Activated effector memory CD4-positive, alpha-beta T cell treated with Interleukin-2 at 50 U/mL for 16 hours (primary cell): Measurements from ENCODE around the gene SLC13A5.
"Not testable (repeated sequence)": the region's sequence is repeated elsewhere in the genome, so short reads cannot be mapped to it uniquely, and the experiment has no call there.

ENCODE experiments used
- DNase-seq: peaks from one replicate; pipeline ENCODE4 v3.0.0-alpha.2; 2020

The SLC13A5 gene

GRCh38 chr17:6710317-6710716, 2.9 kb downstream of the SLC13A5 start:
- DNase-seq = no peak

DNA sequence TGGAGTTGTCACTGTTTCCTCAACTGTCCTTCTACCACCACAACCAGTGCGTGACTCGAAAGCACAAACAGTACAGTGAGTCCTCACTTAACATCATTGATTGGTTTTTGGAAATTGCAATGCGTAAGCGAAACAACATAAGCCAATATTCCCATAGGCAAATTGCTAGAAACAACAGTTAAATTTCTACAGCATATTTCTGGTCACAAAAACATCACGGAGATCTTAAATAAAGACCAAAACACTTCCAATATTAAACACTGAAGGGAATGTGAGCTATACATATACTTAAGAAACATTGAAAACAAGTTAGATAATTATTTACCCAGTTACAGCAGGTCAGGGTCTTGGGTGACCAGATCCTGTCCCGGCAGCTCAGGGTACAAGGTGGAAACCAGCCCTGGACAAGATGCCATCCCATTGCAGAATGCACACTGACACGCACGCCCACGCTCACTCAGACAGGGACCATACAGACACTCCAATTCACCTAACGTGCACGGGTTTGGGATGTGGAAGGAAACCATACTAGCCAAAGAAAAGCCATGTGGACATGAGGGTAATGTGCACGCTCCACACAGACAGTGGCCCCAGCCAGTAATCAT, 4.7 kb downstream of the SLC13A5 start:
- DNase-seq = no peak

- DNase-seq = no peak
Observed at GRCh38 chr17:6706996-6707395, 6.2 kb downstream of the SLC13A5 start.

DNA sequence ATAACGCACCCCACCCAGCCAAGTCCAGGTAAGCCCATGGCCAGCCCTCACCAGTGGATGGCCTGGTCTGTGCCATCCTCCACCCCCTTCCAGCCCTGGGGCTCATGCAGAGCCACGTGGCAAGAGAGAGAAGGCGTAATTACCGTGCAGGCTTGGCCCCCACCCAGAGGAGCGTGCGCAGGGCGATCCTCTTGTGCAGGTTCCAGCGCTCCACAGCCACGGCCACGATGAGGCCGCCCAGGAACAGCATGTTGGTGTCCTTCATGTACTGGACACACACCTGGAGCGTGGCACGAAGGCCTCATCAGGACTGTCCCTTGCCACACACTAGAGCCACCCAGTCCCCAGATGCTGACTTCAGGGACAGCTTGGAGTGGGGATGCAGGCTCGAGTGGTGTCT, 6.7 kb downstream of the SLC13A5 start:
- DNase-seq = no peak

GRCh38 chr17:6704470-6705052, 8.6 kb downstream of the SLC13A5 start:
- no peak for DNase-seq

GRCh38 chr17:6703751-6704150, 9.4 kb downstream of the SLC13A5 start:
- DNase-seq = no peak

- no peak for DNase-seq
Observed at GRCh38 chr17:6702567-6703215, 10.5 kb downstream of the SLC13A5 start.

GRCh38 chr17:6701719-6702118, 11.4 kb downstream of the SLC13A5 start:
- no peak for DNase-seq

- no peak for DNase-seq
Observed at GRCh38 chr17:6700948-6701307, 12.2 kb downstream of the SLC13A5 start.

GRCh38 chr17:6699997-6700947, 12.9 kb downstream of the SLC13A5 start:
- no peak for DNase-seq

DNA sequence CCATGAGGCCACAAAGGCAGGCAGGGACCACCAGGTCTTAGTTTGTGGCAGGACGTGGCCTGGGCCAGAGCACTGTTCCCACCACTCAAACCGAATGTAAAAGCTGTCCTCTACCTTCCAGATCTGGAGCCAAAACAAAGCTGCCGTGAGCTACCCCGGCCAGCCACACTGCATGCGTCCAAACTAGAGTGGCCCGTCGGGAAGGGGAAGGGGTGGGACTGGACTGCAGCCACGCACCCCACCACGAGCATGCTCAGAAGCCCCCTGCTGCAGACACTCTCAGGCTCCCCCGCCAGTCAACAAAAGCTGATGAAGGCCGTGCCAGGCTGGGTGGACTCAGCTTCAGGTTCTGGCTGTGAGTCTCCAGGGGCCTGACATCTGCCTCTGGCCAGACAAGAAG, 15.2 kb downstream of the SLC13A5 start:
- DNase-seq = no peak

DNA sequence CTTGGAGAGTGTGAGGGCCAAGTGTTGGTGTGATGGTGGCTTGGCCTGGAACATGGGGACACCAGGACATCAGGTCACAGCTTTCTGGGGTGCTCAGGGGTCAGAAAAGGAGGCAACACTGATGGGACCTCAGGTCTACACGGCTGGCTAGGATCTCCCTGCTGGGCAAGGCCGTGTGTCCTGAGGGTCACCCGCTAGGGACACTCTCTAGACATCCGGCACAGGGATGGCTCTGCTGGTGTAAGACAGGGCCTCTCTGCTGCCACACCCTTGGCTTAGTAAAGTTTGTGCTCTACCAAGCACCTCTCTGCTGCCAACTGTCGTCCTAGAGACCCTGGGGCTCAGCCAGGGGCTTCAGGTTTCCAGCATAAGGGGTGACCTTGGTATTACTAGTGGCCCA, 16.3 kb downstream of the SLC13A5 start:
- DNase-seq = no peak

GRCh38 chr17:6695565-6695964, 17.6 kb downstream of the SLC13A5 start:
- no peak for DNase-seq

DNA sequence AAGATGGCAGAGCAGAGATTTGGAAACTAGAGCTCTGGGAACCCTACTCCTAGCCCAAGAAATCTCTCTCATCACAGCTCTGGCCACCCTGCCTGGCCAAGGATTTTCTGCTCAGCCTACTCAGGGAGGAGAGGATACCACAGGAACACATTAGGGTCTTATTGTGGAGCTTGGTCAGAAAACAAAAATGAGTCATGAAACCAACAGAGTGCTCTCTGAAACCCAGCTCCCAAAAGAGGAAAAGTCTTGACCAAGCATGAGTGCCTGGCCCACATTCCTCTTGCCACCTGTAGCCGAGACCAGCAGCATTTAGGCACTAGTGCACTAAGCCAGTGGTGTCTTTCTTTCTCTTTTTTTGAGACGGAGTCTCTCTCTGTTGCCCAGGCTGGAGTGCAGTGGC, 18.1 kb downstream of the SLC13A5 start:
- DNase-seq = no peak

GRCh38 chr17:6691958-6692357, 21.2 kb downstream of the SLC13A5 start:
- DNase-seq = not testable (repeated sequence)

DNA sequence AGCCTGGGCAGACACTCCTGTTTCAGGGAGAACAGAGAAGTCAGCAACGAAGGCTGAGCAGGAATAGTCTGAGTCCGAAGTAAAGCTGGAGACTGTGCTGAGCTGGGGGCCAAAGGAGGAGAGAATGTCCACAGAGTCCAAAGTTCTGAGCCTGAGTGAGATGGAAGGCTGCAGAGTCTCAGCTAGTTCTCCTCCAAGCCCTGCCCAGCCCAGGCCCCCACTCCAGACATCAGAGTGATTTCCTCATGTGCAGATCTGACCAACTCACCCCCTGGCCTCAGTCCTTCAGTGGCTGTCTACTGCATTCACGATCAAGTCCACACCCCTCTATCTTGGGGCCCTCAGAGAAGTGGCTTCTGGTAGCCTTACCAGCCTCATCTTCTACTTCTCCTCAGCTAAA, 21.6 kb downstream of the SLC13A5 start:
- DNase-seq = no peak

DNA sequence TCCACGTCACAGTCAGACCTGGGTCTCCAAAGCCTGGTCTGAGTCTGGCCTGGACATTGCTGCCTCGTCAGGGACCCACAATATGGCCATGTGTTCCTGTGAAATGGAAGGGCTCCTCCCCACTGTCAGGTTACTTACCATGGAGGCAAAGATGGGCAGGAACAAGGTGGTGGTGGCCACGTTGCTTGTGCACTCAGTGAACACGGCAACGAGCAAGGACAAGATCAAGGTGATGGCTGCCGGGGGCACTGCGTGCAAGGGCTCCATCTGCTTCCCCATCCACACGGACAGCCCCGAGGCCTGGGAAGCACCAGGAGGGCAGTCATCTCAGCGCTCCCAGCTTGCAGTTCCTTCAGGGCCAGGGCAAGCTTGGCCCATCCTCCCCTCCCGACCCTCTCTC, 22.5 kb downstream of the SLC13A5 start:
- DNase-seq = no peak

DNA sequence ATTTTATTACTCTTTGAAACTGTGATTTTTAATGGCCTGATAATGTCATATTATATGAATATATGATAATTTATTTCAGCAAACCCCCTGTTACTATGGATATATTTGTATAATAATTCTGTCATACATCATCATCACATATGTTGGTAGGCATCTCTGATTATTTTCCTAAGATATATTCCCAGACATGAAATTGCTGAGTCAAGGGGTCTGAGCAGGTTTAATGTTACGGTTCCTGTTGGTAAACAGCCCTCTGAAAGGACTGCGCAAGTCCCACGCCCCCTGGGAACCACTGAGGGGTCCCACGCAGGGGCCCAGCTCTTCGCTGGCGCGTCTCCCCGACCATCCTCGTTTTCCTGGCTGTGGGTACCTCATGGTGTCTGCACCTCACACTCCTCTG, 24.2 kb downstream of the SLC13A5 start:
- no peak for DNase-seq

DNA sequence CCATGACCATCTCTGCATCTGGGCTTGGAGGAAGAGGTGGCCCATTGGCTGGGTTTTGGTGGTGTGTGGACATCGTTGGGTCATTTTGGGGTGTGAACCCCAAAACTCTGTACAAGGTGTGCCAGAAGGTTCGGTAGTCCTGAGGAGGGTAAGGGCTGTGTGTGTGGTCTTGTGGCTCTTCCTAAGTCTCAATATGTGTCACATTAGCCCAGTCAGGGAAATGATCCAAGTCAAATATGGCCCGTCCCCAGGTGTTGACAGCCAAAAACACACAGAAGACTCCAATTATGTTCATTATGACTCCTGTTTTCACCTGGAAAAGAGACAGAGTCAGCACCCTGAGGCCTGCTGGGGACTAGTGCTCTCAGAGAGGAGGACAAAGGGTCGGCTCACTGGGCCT, 27.1 kb downstream of the SLC13A5 start:
- DNase-seq = no peak

- no peak for DNase-seq
Observed at GRCh38 chr17:6684881-6685767, 28.0 kb downstream of the SLC13A5 start.

GRCh38 chr17:6684460-6684783, 28.7 kb downstream of the SLC13A5 start:
- DNase-seq = no peak

GRCh38 chr17:6683730-6684459, 29.3 kb downstream of the SLC13A5 start:
- DNase-seq = no peak
